GM12878 (cell line): Measurements from ENCODE around the gene KLK13. TPM values are rescaled to one million over a fixed set of nuclear protein-coding genes. Genes with fewer than 3 reads are reported as not detected.

Experiments
- ATAC-seq: fragments of 200-7000 bp; cut with Tn5 transposase; 3 replicates; pipeline ENCODE4 v1.9.1; 2020; ENCODE audit warnings: mild to moderate bottlenecking, moderate library complexity
- Bru-seq: library from RNA; stranded (reverse); fragments of 400-500 nt; gene quantifications from one replicate; lab custom pipeline; 2021; lab: Mats Ljungman, UMichigan
- BruChase-seq, 2 experiments: library from RNA; stranded (reverse); fragments of 400-500 nt; gene quantifications; one replicate each; lab custom pipeline; 2021; lab: Mats Ljungman, UMichigan
- BruUV-seq: library from RNA; stranded (reverse); fragments of 400-500 nt; replicated peaks from 2 replicates; lab custom pipeline; 2021; lab: Mats Ljungman, UMichigan
- CTCF ChIA-PET: fragments of 300-600 bp; sonication (Branson Sonifier 250); formaldehyde crosslinking; extraction: SDS; loops from one replicate; lab custom pipeline; 2021; ENCODE audit warnings: inconsistent platforms; lab: Yijun Ruan, JAX
- POLR2A ChIA-PET: fragments of 350-600 bp; formaldehyde crosslinking; extraction: SDS; loops from one replicate; lab custom pipeline; 2021; ENCODE audit warnings: inconsistent platforms; lab: Charles Lee
- RAD21 ChIA-PET: fragments of 300-600 bp; sonication (Branson Sonifier 250); formaldehyde crosslinking; loops from one replicate; lab custom pipeline; 2023; ENCODE audit warnings: antibody characterized with exemption; ENCODE audit not compliant: unreplicated experiment; lab: Charles Lee
- SMC1A ChIA-PET: fragments of 300-600 bp; sonication (Branson Sonifier 250); formaldehyde crosslinking; loops from one replicate; lab custom pipeline; 2023; ENCODE audit not compliant: unreplicated experiment, uncharacterized antibody; lab: Charles Lee
- DNase-seq: peaks from one replicate; pipeline ENCODE4 v3.0.0-alpha.2; 2011; ENCODE audit warnings: low read depth, low spot score
- FAIRE-seq: peaks from 3 replicates; lab custom pipeline; 2011; peaks lifted over from hg19 to GRCh38; lab: Jason Lieb, UNC
- H2AFZ ChIP-seq: 2 replicates; pipeline ENCODE4 v1.6.0; 2011; ENCODE audit warnings: low read depth, low read length, control low read depth; ENCODE audit not compliant: control insufficient read depth
- H3K27ac ChIP-seq: 2 replicates; pipeline ENCODE4 v1.5.1; 2011; ENCODE audit warnings: control low read depth; ENCODE audit not compliant: control insufficient read depth, insufficient read depth
- H3K27me3 ChIP-seq, 2 experiments: replicated peaks in 1 of 2; 2 replicates each; pipeline versions ENCODE4 v1.6.0 to v1.6.1; 2011; ENCODE audit warnings: low read length in 1 of 2; ENCODE audit not compliant: control insufficient read depth in 2 of 2, insufficient read depth in 2 of 2
- H3K36me3 ChIP-seq, 2 experiments: 2 replicates each; pipeline ENCODE4 v1.5.1; 2011; ENCODE audit warnings: low read length in 1 of 2; ENCODE audit not compliant: control insufficient read depth in 2 of 2, insufficient read depth in 2 of 2
- H3K4me1 ChIP-seq: 2 replicates; pipeline ENCODE4 v1.6.1; 2011; ENCODE audit warnings: mild to moderate bottlenecking, low read length, moderate library complexity, mixed read lengths; ENCODE audit not compliant: control insufficient read depth, insufficient read depth
- H3K4me2 ChIP-seq: 2 replicates; pipeline ENCODE4 v1.6.0; 2011; ENCODE audit warnings: control low read depth; ENCODE audit not compliant: control insufficient read depth, insufficient read depth
- H3K4me3 ChIP-seq: fragments of 200-600 bp; sonication (generic); 2 replicates; pipeline ENCODE4 v1.5.1; 2016
- H3K79me2 ChIP-seq: 2 replicates; pipeline ENCODE4 v1.6.0; 2011; ENCODE audit warnings: low read length; ENCODE audit not compliant: control insufficient read depth, insufficient read depth
- H3K9ac ChIP-seq: 2 replicates; pipeline ENCODE4 v1.8.0; 2011; ENCODE audit warnings: low read length, control low read depth, mixed read lengths; ENCODE audit not compliant: control insufficient read depth, insufficient read depth
- H3K9me3 ChIP-seq: replicated peaks from 3 replicates; pipeline ENCODE4 v1.5.1; 2011; ENCODE audit warnings: mild to moderate bottlenecking, low read length; ENCODE audit not compliant: control insufficient read depth, insufficient read depth
- H4K20me1 ChIP-seq: 2 replicates; pipeline ENCODE4 v1.6.0; 2011; ENCODE audit not compliant: control insufficient read depth, insufficient read depth
- EGR1 ChIP-seq, 2 experiments: IDR thresholded peaks; 1 replicate in 1 of 2; 2 replicates in 1 of 2; pipeline ENCODE4 v1.6.1; 2011 to 2012; ENCODE audit warnings: low read depth in 2 of 2, low read length in 2 of 2, borderline replicate concordance in 1 of 2, mild to moderate bottlenecking in 1 of 2, moderate library complexity in 1 of 2
- RFX5 ChIP-seq: IDR thresholded peaks from 2 replicates; pipeline ENCODE4 v1.6.1; 2011; ENCODE audit warnings: low read depth, low read length, improper control_type of control experiment
- TCF7 ChIP-seq: IDR thresholded peaks from 2 replicates; pipeline ENCODE4 v1.6.1; 2014; ENCODE audit warnings: antibody characterized with exemption, borderline replicate concordance
- ZSCAN29 ChIP-seq: fragments of 450-650 bp; IDR thresholded peaks from 2 replicates; pipeline ENCODE4 v1.6.1; 2017; ENCODE audit warnings: mild to moderate bottlenecking, moderate library complexity
- WGBS: methylation state at CpG from one replicate; pipeline ENCODE4 v1.1.6; 2016; ENCODE audit warnings: low lambda C conversion rate; ENCODE audit not compliant: insufficient replicate concordance, insufficient coverage; ENCODE audit errors: missing lambda C conversion rate; 5-methylcytosine and 5-hydroxymethylcytosine counted together
- in situ Hi-C: fragments of 300-500 bp; cut with MboI; formaldehyde crosslinking; loops from 9 replicates; pipeline ENCODE4 v1.14.3; 2018; ENCODE audit warnings: mixed read lengths
- intact Hi-C: fragments of 100-400 bp; cut with micrococcal nuclease; formaldehyde crosslinking; loops from one replicate; pipeline ENCODE4 v1.14.2; 2022; ENCODE audit not compliant: unreplicated experiment
- long read RNA-seq, 2 experiments: library from polyadenylated mRNA; unstranded; transcript quantifications; one replicate each; pipeline ENCODE4 v2.0.0, GENCODE V29; 2019 to 2020
- polyA minus RNA-seq, 3 experiments: library from RNA; depleted of rRNA, polyadenylated mRNA; stranded (reverse); fragments of >200 nt; gene quantifications; 2 replicates each; pipeline ENCODE4 v1.2.3, GENCODE V29; 2011
- polyA plus RNA-seq, 11 experiments: library from polyadenylated mRNA; depleted of rRNA in 4 of 11; unstranded in 6 of 11; stranded (reverse) in 5 of 11; fragments of >200 nt; fragmentation: Nextera tagmentation in 4 of 11; fragmentation: Illumina TruSeq in 1 of 11; extraction: Ambion mirVana in 4 of 11; extraction: Trizol in 1 of 11; gene quantifications; 1 replicate in 1 of 11; 2 replicates in 10 of 11; pipeline versions ENCODE4 v1.2.1 to v1.2.3, GENCODE V29; 2011 to 2016; ENCODE audit warnings: inconsistent platforms in 2 of 11, missing spikeins in 2 of 11, low read depth in 1 of 11
- total RNA-seq, 4 experiments: library from RNA; depleted of rRNA in 3 of 4; stranded (reverse); fragments of >200 nt in 3 of 4; fragmentation: Illumina TruSeq in 1 of 4; extraction: Trizol in 1 of 4; gene quantifications; 2 replicates each; pipeline versions ENCODE4 v1.2.1 to v1.2.3, GENCODE V29; 2013 to 2021

Gene KLK13, protein sequence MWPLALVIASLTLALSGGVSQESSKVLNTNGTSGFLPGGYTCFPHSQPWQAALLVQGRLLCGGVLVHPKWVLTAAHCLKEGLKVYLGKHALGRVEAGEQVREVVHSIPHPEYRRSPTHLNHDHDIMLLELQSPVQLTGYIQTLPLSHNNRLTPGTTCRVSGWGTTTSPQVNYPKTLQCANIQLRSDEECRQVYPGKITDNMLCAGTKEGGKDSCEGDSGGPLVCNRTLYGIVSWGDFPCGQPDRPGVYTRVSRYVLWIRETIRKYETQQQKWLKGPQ
- not detected in 2 replicates for total RNA-seq (2013; cell fraction: nucleolus; rRNA removed)
- total RNA-seq (2014; rRNA removed) (not detected in 2 replicates), total RNA-seq (2014; rRNA removed; fragmentation: Illumina TruSeq; extraction: Trizol) (not detected in 2 replicates), total RNA-seq (2021) (not detected in 2 replicates), polyA plus RNA-seq (2011; rRNA removed) (not detected in 2 replicates), polyA plus RNA-seq (2014; fragmentation: Illumina TruSeq; extraction: Trizol) (not detected in 2 replicates), polyA plus RNA-seq (2014; fragmentation: Nextera tagmentation; extraction: Ambion mirVana) (not detected), polyA plus RNA-seq (2014; rRNA removed) (not detected in 2 replicates), polyA plus RNA-seq (2016; fragmentation: Nextera tagmentation; extraction: Ambion mirVana) (not detected), polyA minus RNA-seq (2011; rRNA and poly(A)+ RNA removed) (not detected in 2 replicates), Bru-seq, nascent RNA (not detected), BruChase-seq, experiment 1, labeled RNA remaining after a 6-hour chase (not detected), BruChase-seq, experiment 2, labeled RNA remaining after a 2-hour chase (not detected)
- not detected for polyA plus RNA-seq (2011; ENCODE audit: low read depth)
- polyA plus RNA-seq (2011; cell fraction: cytosol; rRNA removed) = not detected in 2 replicates
- not detected in 2 replicates for polyA plus RNA-seq (2011; cell fraction: nucleus; rRNA removed)
- not detected in 2 replicates for polyA plus RNA-seq (2012)
- polyA minus RNA-seq (2011; cell fraction: cytosol; rRNA and poly(A)+ RNA removed) = not detected in 2 replicates
- polyA minus RNA-seq (2011; cell fraction: nucleus; rRNA and poly(A)+ RNA removed) = not detected in 2 replicates
- long read RNA-seq, experiment 1 = 0 reads
- long read RNA-seq, experiment 2 = 0 reads

DNA sequence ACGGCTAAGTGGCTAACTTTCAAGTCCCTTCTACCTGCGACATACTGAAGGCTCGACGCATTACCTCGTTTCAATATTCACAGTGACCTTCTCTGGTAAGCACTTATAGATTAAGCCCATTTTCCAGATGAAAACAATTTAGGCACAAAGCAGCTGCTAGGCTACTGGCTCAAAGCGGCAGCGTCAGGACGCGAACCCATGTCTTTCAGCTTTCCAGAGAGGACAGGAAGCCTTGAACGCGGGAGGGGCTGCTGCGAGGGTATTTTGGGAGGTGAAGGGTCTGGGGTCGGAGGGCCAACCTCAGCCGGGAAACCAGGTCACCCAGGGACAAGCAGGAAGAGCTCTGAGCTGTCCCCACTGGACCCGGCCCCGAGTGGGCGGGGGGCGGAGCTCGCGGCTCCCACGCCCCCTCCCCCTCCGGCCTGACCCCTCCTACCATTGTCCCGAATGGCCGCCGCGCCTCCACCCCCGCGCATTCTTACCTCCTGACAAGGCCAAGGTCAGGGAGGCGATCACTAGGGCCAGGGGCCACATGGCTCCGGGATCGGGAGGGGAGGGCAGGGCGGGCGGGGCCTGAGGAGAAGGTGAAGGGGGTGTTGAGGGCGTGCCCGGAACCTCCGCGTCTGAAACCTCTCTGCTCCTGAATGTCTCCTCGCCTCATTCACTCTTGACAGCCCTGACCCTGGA is at the start of gene KLK13:
TSS of gene KLK13 (minus strand) at position 559 of the 687 bp plus-strand sequence. CDS start at position 534, 25 bp downstream.
- no peak for TF ChIP-seq ZSCAN29
- peak in 1 of 2 experiments; percentile 13; a peak in 1 of 3 replicates for TF ChIP-seq EGR1 (IDR thresholded peaks at IDR 0.05; ENCODE audit: borderline replicate concordance in 1 of 2, low read depth in 2 of 2, low read length in 2 of 2)
- no peak for TF ChIP-seq TCF7
- TF ChIP-seq RFX5 = no peak
- ChIA-PET SMC1A (no interaction called here), POLR2A (no interaction called here), RAD21 (no interaction called here), CTCF (no interaction called here)
- Histone ChIP-seq H4K20me1 (no peaks in the 10 kb centered on the region), H3K9ac (no peak within 1 kb of the TSS), H3K4me3 (no peak within 1 kb of the TSS), H3K4me1 (no peaks in the 10 kb centered on the region), H3K9me3 (no peaks in the 10 kb centered on the region), H3K79me2 (no peaks in the 10 kb centered on the region), H3K4me2 (no peak within 1 kb of the TSS), H2AFZ (no peak within 1 kb of the TSS), H3K27ac (no peak within 1 kb of the TSS), H3K36me3 (no peaks in the 10 kb centered on the region), H3K27me3 (no peaks in the 10 kb centered on the region; a peak in 1 of 4 replicates)
- BruUV-seq = no TSS peak
- in situ Hi-C loops (no loop called here), intact Hi-C loops (no loop called here)
- WGBS = 43% methylated on average over 17 of the region's 38 CpGs
- no peak for DNase-seq
- FAIRE-seq = no peak
- no peak for ATAC-seq
